Progenitor cell of endocrine pancreas (in vitro differentiated cells): ENCODE data around the gene MYOCD. TPM values are rescaled to one million over a fixed set of nuclear protein-coding genes. Genes with fewer than 3 reads are reported as not detected.

Source experiments
- DNase-seq: peaks from one replicate; pipeline ENCODE4 v3.0.0; 2021; ENCODE audit warnings: low spot score; ENCODE audit not compliant: unreplicated experiment
- H3K27ac Mint-ChIP-seq: 2 replicates; pipeline ENCODE4 v1.8.0; 2021; ENCODE audit warnings: mild to moderate bottlenecking, moderate library complexity, mixed read lengths
- H3K27me3 Mint-ChIP-seq: 2 replicates; pipeline ENCODE4 v1.8.0; 2021; ENCODE audit warnings: mixed read lengths
- H3K36me3 Mint-ChIP-seq: 2 replicates; pipeline ENCODE4 v1.8.0; 2022; ENCODE audit warnings: mixed read lengths; ENCODE audit not compliant: insufficient read depth
- H3K4me1 Mint-ChIP-seq: 2 replicates; pipeline ENCODE4 v1.8.0; 2021; ENCODE audit warnings: low read depth, mixed read lengths
- H3K4me3 Mint-ChIP-seq: 2 replicates; pipeline ENCODE4 v1.8.0; 2021; ENCODE audit warnings: low read depth, mild to moderate bottlenecking, moderate library complexity, mixed read lengths
- H3K9me3 Mint-ChIP-seq: 2 replicates; pipeline ENCODE4 v1.8.0; 2021; ENCODE audit warnings: low read depth, mixed read lengths
- total RNA-seq: library from RNA; stranded (reverse); gene quantifications from 2 replicates; pipeline ENCODE4 v1.2.1, GENCODE V29; 2021
- TF ChIP-seq, protein P1 (sequence below): fragments of 200-600 bp; sonication (generic); IDR thresholded peaks from one replicate; pipeline ENCODE4 v1.5.0; 2021; ENCODE audit warnings: antibody characterized with exemption, mild to moderate bottlenecking; ENCODE audit not compliant: unreplicated experiment

Gene MYOCD
- total RNA-seq, 1 donor from 2014 or later, result 19.2 TPM

- no peak overlapping the region for H3K4me3 Mint-ChIP-seq
- no peaks in the 10 kb centered on the region for H3K9me3 Mint-ChIP-seq
- no peak overlapping the region for H3K27ac Mint-ChIP-seq
- peaks cover 16% of the 10 kb centered on the region for H3K4me1 Mint-ChIP-seq
- peaks cover 11% of the 10 kb centered on the region for H3K27me3 Mint-ChIP-seq
- H3K36me3 Mint-ChIP-seq, result no peaks in the 10 kb centered on the region
- DNase-seq, result no peak
- TF ChIP-seq, protein P1, sequence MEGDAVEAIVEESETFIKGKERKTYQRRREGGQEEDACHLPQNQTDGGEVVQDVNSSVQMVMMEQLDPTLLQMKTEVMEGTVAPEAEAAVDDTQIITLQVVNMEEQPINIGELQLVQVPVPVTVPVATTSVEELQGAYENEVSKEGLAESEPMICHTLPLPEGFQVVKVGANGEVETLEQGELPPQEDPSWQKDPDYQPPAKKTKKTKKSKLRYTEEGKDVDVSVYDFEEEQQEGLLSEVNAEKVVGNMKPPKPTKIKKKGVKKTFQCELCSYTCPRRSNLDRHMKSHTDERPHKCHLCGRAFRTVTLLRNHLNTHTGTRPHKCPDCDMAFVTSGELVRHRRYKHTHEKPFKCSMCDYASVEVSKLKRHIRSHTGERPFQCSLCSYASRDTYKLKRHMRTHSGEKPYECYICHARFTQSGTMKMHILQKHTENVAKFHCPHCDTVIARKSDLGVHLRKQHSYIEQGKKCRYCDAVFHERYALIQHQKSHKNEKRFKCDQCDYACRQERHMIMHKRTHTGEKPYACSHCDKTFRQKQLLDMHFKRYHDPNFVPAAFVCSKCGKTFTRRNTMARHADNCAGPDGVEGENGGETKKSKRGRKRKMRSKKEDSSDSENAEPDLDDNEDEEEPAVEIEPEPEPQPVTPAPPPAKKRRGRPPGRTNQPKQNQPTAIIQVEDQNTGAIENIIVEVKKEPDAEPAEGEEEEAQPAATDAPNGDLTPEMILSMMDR, result no peak
Observed at GRCh38 chr17:12683299-12683698, 17.6 kb downstream of the MYOCD start.

DNA sequence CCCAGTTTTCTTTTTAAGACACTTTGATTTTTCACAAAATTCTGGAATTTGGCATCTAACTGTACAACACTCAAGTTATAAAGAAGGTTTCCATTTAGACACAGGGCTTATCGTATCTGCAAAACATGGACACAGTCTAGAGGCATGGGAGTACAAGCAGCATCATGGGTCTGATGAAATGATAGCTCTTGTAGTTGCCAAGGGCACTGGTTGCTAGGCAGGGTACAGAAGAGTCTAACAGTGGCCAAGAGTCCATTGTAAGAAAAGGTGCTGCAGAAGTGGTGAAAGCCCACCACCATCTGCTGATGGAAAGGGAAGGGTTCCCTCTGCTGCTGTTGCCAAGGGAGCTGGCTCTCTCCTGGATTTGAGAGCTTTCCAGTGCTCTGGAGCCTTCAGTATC lies 20.8 kb downstream of the MYOCD start:
- no peaks in the 10 kb centered on the region for H3K9me3 Mint-ChIP-seq
- peaks cover 4% of the 10 kb centered on the region for H3K27me3 Mint-ChIP-seq
- no peak for DNase-seq
- H3K4me1 Mint-ChIP-seq, result peaks cover 16% of the 10 kb centered on the region
- TF ChIP-seq, protein P1, result no peak
- no peaks in the 10 kb centered on the region for H3K36me3 Mint-ChIP-seq
- H3K4me3 Mint-ChIP-seq, result no peak overlapping the region
- no peak overlapping the region for H3K27ac Mint-ChIP-seq

DNA sequence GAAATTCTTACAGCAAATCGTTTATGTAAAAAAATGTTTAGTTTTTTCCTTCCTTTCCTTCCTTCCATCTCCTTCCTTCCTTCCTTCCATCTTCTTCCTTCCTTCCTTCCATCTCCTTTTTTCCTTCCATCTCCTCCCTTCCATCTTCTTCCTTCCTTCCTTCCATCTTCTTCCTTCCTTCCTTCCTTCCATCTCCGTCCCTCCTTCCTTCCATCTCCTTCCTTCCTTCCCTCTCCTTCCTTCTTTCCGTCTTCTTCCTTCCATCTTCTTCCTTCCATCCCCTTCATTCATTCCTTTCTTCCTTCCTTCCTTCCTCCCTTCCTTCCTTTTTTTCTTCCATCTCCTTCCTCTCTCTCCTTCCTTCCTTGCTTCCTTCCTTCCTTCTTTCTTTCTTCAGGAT lies 22.7 kb downstream of the MYOCD start:
- no peak overlapping the region for H3K4me3 Mint-ChIP-seq
- H3K9me3 Mint-ChIP-seq, result no peaks in the 10 kb centered on the region
- peaks cover 4% of the 10 kb centered on the region for H3K27me3 Mint-ChIP-seq
- no peak for DNase-seq
- H3K4me1 Mint-ChIP-seq, result peaks cover 14% of the 10 kb centered on the region
- no peaks in the 10 kb centered on the region for H3K36me3 Mint-ChIP-seq
- TF ChIP-seq, protein P1, result no peak
- H3K27ac Mint-ChIP-seq, result no peak overlapping the region

DNA sequence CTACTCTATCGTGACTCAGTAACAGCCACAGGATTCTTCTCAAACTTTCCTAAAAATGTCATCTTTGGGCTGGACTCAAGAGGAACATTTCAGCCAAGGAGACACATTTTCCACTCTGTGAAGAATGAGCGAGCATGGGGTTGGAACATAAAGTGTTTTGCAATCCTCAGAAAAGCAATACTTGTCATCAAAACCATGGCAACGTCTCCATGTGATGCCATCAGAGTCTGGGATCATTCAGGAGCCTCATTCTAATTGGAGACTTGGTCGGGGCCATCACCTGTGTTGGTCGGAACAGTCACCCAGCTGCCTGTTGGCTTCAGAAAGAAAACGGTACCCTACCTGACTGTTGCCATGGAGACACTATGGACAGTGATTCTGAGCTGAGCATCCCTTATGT lies 25.5 kb downstream of the MYOCD start:
- H3K36me3 Mint-ChIP-seq, result no peaks in the 10 kb centered on the region
- TF ChIP-seq, protein P1, result no peak
- peaks cover 4% of the 10 kb centered on the region for H3K27me3 Mint-ChIP-seq
- H3K4me1 Mint-ChIP-seq, result peaks cover 9% of the 10 kb centered on the region
- no peaks in the 10 kb centered on the region for H3K9me3 Mint-ChIP-seq
- DNase-seq, result no peak
- no peak overlapping the region for H3K4me3 Mint-ChIP-seq
- H3K27ac Mint-ChIP-seq, result no peak overlapping the region

DNA sequence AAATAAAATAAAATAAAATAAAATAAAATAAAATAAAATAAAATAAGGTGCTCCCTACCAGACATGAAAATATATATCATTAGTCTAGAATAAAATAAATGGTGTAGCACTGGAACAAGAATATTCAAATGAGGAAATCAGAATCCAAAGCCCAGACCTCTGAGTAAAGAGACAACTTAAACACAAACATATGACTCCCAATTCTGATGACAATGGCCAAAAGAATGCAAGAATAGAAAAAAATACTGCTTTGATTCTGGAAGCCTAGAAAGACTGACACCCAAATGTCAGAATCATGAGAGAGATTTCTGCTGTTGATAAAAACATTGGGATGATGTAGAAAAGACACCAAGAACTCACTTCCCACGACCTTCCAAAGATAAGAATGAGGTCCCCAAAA lies 27.9 kb downstream of the MYOCD start:
- no peak for DNase-seq
- no peak overlapping the region for H3K4me3 Mint-ChIP-seq
- H3K27ac Mint-ChIP-seq, result no peak overlapping the region
- no peaks in the 10 kb centered on the region for H3K4me1 Mint-ChIP-seq
- TF ChIP-seq, protein P1, result no peak
- no peaks in the 10 kb centered on the region for H3K36me3 Mint-ChIP-seq
- H3K27me3 Mint-ChIP-seq, result peaks cover 4% of the 10 kb centered on the region
- H3K9me3 Mint-ChIP-seq, result peaks cover 3% of the 10 kb centered on the region
